GM18508 (cell line): ENCODE results near the gene HOXA3.

Experiments
- ATAC-seq: cut with Tn5 transposase; IDR thresholded peaks from one replicate; pipeline ENCODE4 v1.9.1; 2021; ENCODE audit warnings: moderate number of reproducible peaks; ENCODE audit not compliant: insufficient read depth, unreplicated experiment

HOXA3 gene

DNA sequence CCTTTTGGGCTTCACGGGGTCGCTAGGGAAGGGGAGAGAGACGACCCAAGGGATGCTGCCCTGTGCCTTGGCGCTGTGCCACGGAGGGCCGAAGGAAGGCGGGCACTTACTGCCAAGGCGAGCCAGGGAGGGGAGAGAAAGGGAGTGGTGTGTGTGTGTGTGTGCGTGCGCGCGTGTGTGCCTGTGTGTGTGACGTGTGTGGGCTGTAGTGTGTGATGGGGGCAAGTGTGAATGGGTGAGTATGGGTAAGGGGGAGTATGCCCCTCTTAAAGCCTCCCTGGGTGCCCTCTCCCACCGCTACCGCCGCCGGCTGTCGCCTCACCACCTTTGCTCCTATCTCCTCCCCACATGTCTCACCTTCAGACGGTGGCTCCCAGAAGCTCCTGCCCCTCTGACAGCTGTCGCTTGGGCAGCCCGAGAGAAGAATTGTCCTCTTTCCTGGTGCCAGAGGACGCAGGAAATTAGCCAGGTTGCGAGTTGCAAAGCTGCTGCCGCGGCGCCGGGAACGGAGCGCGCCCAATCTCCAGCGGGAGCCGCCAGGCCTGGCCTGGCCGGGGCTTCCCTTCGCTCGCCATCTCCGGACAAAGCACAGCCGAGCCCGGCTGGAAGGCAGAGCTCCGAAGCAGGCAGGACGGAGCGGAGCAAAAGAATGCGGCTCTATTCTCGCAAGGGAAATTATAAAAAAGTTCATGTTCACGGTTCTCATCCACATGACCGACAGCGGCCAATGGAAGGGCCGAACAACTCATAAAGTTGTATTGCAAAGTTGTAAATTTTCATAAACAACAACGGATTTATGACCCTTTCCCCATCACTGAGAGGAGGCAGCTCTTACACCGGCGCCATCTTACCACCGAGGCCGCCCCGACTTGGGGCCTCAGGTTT lies at the start of gene HOXA3:
HOXA3 (minus strand) TSS at position 653 of the 885 bp plus-strand sequence. CDS start 41,943 bp downstream, outside the sequence.
- ATAC-seq: no peak

DNA sequence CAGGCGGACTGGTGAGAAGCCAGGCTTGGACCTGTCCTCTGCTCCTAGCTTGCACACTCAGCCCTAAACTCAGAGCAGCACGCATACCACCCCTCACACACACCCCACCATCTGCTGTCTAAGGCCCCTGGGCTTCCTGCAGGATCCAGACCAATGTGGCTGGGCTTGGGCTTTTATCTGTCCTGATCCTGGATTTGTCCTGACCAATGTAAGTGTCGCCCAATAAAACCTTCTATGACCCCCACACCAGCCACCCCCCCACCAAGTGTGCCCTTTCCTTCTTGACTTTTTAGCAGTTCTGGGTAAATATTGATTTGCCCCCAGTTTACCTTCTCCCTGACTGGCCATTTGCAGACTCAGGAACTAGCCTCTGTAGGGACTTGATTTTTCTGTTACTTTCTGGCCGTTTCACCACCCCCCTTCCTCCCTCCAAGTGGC lies 49.2 kb upstream of the HOXA3 start:
- no peak for ATAC-seq

DNA sequence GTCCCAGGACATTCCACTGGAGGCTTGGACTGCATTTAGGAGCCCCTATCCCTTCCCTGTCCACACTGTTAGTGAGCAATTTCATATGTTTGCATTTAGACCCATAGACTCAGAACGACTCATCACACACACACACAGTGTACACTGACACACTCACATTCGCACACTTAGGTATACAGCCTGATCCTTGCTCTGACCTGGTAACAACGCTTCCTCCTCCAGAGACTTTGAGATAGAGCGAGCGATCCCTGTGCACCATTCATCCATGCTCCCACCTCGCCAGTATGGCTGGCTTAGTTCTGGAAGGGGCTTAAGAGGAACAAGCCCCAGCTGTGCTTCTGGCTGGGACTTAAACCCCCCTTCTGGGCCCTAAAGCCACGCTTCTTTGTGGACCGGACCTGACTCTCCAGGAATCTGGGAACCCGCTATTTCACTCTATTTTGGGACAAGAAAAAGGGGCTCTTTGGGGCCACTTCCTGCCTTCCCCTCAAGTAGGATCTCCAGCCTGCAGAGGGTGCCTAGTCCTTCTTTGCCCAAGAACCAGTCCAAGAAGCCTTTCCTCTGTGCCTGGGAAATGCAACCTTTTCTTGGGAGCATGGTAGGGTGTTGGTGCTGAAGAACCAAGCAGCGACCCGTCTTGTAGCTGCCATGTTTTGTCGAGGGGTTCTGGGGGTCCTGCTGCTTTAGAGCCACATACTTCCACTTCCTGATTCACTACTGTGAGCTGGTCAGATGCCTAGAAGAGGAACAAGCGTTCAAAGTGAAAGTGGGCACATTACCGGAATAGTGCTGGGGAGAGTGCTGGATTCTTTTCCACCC lies 48.6 kb upstream of the HOXA3 start:
- no peak for ATAC-seq

DNA sequence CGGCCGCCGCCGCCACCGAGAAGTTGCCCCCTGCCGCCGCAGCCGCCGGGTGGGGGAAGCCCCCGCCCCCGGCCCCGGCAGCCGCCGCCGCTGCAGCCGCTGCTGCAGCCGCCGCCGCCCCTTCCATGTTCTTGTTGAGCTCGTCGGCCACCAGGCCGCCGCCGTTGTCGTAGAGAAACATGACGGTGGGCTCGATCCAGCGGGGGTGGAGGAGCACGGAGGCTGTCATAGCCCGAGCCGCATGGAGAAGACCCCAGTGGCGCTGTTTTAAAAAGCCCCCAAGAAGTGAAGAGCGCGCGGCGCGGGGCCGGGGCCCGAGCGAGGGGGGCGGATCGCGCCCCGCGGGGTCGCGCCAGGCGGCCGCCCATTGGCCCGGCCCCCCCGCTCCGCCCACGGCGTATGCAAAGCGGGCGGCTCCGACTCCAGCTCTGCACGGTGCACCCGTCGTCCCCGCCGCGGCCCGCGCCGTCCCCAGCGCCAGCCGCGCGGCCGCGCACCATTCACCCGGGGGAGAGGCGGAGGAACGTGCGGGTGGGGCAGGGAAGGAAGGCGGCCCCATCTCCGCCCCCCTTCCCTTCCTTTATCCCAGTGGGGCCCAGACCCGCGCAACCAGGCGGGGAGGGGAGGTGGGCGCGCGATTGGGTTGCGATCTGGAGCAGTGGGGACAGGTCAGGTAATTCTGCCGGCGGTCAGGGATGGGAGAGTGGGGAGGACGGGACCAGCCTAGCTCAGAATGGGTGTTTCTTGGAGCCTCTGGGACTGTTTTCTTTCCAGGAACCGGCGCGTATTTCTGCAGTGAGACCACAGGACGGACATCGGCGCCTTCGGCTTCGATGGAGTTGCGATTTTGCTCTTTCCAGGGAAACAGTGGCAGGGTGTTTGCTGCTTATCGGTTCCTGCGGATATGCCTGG lies 47.7 kb upstream of the HOXA3 start, which contains the start of gene HOXA13:
HOXA13 (minus strand) TSS at position 243 of the 912 bp plus-strand sequence; CDS start at position 229, 14 bp downstream.
- no peak for ATAC-seq

DNA sequence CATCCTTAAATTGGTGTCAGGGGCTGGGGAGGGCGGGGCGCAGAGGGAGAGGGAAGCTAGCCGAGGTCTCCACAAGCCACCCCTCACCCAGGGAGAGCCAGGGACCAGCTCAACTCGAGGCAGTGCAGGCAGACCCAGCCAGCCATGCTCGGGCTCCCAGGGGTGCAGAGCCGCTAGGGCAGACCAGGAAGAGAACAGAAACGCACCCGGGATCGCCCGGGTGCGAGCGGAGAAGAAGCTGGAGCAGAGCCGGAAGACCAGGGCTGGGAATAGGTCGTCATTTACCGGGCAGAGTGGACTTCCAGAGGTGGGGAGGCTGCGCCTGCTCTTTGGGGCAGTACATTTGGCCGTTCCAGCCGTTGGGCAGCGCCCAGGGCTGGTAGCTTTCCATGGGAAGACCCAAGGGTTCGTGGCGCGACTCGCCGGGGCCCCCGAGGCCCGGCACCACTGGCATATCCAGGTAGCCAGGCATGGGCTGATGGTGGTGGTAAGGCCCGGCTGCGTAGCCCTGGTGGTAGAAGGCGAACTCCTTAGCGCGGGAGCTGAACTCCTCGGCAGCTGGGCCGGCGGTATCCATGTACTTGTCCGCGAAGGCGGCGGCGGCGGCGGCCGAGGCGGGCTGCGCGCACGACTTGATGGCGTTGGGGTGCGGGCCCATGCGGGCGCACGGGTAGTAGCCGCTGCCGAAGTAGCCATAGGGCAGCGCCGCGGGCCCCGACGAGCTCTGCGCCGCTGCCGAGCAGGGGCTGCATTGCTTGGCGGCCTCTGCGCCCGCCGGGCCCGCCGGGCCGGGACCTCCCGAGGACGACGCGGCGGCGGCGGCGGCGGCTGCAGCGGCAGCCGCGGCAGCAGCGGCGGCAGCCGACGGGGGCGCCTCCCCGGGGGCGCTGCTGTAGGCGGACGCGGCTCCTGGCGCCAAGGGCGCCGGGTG lies 46.8 kb upstream of the HOXA3 start:
- ATAC-seq: no peak

DNA sequence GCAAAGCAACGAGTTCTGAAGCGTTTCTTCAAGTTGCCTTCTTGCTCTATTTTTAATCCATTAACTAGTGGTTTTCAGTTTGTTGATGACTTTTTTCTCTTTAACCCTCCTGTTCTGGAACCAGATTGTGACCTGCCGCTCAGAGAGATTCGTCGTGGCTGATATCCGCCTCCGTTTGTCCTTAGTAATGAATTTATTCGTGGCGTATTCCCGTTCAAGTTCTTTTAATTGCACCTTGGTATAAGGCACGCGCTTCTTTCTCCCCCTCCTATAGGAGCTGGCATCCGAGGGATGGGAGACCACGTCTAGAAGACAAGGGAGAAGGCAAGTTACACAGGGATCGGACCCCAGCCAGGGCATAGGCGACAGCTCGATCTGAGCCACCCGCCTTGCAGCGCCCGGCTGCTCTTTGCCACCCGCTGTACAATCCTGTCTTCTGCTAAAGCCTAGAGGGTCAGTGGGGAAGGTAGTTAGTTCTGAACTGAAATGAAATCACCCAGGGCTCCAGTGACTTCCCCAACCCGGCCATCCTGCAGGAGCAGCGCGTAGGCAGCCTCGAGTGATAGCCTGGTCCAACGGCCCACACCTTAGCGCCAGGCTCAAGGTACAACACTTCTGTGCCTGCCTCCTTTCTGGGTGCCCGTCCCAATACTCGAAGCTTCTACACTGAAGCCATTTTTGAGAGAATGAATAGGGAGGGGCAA lies 45.9 kb upstream of the HOXA3 start:
- ATAC-seq: no peak

DNA sequence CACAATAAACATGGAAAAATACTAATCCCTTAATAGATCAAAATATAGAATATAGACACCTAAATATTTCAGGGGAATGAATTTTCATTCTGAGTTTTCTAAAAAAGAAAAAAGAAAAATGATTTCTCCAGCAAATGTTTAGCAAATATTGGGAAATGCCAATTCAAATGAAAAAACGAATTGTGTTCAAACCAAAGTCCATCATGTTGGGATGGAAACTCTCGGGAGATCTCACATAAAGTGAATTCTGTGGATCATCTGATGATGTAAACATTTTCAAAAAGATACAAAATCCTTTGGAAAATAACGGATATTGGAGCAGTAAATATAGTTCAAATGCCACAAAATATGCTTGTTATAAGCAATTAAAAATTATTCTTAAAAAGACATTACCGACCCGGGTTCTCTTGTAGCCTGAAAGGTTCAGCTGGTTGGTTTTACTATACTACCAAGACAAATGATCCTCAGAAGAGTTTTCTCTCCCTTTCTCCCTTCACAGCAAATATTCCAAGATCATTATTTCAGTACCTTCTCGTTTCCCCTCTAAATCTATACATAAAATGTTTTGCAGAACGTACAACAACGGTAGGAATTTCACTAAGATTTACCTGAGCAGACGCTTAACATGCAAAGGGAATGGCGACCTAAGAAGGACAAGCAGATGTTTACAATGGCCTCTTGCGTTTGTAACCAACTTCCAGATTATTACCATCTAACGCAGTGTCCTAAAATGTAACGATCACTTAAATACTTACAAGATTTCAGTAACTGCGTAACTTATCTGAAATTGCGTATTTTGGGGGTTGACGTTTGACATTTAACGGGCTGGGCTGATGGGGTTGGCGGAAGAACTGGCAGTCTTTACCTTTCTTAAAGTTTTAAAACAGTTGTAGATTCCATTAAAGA lies 45.0 kb upstream of the HOXA3 start:
- ATAC-seq: no peak

DNA sequence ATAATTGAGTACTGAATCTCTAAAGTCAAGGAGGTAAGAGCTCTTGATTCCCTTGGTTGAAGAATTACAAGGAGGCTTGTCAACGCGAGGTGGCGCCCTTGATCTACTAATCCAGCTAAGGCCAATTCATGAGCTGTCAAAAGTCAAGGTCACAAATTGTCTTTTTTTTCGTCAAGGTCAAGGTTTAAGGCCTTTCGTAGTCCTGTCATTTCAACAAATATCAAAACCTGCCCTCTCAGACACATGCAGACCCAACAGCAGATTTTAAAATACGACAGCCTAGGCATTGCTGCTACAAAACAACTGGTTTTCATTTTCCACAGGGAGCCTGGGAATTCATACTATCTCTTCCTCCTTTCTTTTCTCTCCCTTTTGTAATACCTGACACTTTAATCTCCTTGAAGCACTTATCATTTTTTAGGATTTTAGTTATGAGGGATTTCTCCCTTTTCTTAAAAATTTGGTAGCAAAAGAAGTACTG lies 43.9 kb upstream of the HOXA3 start:
- ATAC-seq: no peak

DNA sequence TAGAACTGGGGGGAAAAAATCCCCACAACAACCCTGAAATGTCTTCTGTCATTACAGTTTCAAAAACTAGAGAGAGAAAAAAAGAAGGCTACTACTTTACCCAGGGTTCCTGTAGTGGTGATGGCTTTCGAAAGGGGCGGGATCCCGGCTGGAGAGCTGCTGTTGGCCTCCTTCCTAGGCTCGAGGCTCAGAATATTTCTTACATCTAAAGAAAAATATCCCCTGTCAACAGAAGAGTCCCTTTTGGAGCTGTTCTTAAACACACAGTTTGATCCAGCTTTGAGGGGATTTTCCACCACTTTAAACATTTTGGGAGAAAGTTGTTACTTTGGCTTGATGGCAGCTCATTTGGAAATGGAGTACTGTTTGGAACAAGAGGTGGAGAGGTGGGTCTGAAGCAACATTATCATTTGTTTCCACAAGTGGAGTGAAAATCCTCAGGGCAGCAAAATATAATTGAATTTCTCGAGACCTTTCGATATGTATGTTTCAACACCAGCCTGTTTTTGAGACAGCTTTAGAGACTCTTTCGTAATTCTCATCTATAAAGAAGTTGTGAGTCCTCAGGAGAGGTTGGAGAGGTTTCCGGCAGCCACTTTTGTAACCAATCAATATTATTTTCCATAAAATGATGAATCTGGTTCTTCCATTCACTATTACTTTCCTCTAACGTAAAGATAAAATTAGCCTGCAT lies 42.5 kb upstream of the HOXA3 start:
- no peak for ATAC-seq

DNA sequence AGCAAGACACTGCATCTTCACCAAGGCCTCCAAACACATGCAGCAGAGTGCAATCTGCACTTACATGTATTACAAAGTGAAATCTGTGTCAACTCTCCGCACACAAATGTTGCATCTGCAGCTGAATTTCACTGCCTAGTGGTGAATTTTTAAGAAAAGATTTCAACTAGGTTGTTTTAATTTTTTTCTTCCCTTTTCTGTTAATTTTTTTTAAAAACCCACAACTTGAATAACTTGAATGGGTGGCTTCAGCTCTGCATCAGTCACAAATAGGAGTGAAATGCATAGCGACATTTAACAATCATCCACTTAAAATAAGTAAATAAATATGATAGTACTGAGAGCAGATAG lies 41.6 kb upstream of the HOXA3 start:
- ATAC-seq: no peak

DNA sequence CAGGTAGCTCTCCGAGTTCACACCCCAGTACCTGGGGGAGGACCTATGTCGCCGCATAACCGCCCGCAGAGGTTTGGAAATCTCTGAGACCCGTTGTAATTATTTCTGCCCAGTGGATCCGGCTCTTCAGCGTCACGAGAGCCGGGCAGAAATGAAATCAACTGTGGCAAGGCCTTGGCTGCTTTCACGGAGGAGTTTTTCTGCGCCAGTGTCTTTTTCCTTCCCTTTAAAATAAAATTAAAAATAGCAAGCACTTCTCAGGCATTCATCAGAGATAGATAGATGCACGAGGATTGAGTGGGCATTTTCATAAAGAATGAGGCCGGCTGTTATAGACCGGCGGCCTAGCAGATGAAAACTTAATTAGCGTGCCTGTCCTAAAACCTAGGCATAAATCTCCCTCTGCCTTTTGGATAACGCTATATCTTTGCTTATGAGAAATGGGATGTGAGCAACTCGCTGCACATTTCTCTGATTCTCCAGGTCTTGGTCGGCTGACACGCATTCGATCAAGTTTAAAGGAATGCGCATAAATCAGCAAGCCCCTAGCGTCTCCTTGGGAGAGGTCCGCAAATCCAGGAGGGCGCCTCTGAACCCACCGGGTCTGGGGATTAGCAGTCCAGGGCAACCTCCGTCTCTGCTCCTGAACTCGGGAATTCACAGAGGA lies 41.1 kb upstream of the HOXA3 start:
- ATAC-seq: no peak

DNA sequence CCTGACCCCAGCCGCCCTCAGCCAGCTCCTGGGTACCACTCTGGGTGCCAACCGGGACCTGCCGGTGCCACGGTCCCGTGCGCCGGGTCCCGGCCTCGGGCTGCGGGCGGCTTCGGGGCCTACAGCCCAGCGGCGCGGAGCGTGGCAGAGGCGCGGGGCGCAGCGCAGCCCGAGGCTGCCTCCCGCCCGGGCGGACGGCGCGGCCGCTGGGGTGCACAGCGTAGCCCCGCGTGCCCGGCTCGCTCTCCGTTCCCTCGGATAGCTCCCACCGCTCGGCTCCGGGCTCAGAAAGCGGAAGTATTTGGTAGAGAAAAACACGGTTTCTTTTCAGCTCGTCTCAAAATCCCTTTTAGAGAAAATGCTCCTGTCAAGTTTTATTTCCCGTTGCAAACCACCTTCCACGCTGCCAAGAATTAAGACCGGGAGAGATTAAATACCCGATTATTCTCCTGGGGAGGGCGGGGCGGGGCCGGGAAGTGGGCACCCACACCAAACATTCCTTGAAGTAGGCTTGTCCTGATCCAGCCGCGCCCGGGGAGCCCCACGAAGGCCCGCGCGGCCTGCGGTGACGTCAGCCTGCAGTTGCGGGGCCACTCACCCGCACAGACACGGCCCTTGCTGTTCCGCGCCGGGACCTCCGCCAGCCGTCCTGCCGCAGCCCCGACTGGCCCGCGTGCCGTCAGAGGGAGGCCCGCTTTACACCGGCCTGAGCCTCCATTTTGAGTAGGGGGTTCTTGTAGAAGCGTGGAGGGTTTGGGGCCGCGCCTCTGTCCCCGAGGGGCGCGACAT lies 40.4 kb upstream of the HOXA3 start:
- no peak for ATAC-seq

DNA sequence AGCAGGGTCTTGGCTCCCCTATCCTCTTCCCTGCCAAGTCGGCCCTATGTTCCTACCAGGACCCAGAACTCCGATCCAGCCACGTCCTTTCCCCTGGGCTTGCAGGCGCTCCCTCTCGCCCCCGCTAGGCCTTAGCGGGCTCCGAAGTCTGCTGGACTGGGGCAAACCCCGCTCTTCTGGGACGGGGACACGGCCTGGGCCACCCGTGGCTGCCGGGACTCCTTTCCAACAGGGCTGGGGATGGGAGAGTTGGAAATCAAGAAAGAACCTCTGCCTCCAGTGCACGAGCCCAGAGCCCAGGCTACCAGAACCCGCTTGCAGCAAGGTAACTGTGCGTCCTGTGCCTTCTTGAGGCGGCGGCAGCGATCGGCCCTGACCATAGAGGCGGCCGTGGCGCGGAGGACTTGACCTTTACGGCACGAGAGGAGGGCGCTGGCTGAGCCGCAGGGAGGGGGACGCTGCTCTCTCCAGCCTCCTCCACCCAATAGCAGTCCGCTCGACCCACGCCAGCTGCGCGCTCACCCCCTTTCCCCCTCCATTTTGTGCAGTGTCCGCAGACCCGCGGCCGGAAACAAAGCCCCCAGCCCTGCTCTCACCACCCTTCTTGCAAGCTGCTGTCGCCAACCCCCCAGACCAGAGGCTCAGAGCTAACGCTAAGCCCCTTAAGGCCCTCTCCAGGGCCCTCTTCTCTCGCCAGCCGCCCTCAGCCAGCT lies 39.6 kb upstream of the HOXA3 start:
- no peak for ATAC-seq

DNA sequence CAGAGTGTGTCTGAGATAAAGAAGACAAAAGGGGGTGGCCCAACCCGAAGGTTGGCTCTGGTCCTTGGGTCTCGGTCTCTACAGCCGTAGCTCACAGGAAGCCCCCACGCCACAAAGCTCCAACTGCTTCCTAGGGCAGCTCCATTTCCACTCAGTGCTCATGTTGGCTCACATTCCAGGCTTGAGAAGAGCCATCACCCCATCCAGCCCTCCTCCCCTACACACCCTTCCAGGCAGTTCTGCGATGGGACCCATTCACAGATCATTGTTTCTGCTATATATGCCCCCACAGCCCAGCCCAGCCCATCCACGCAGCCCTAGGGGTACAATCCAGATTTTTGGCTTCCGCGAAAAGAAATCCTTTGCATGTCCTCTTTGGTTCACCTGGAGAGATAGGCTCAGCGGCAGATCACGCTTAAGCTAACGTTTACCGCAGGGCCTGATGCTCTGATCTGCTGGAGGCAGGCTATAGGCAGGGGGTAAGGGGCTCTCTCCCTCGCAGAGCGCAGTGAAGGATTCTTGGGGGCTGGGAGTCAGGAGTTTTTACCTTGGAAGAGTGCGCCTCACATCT lies 38.9 kb upstream of the HOXA3 start:
- ATAC-seq: no peak
